DOHH2 (cell line): ENCODE measurements around the gene PARD6B.
"Not testable (repeated sequence)": the region's sequence is repeated elsewhere in the genome, so short reads cannot be mapped to it uniquely, and the experiment has no call there.

ENCODE experiments used
- H3F3A ChIP-seq: fragments of 200-600 bp; sonication (generic), shearing (Covaris generic); 2 replicates; pipeline ENCODE4 v1.6.0; 2016; ENCODE audit warnings: antibody characterized with exemption, mild to moderate bottlenecking; ENCODE audit not compliant: control insufficient read depth, insufficient read depth
- H3K27ac ChIP-seq: fragments of 200-600 bp; sonication (generic); 2 replicates; pipeline ENCODE4 v1.5.1; 2014; ENCODE audit warnings: low read depth, mild to moderate bottlenecking, low read length, moderate library complexity
- H3K27me3 ChIP-seq: fragments of 200-600 bp; sonication (generic); 2 replicates; pipeline ENCODE4 v1.6.1; 2014; ENCODE audit warnings: mild to moderate bottlenecking, low read length, mixed read lengths; ENCODE audit not compliant: control insufficient read depth
- H3K36me3 ChIP-seq: fragments of 200-600 bp; sonication (generic); 2 replicates; pipeline ENCODE4 v1.6.1; 2014; ENCODE audit warnings: mild to moderate bottlenecking, low read length, moderate library complexity, mixed read lengths; ENCODE audit not compliant: control insufficient read depth
- H3K4me1 ChIP-seq: fragments of 200-600 bp; sonication (generic); 2 replicates; pipeline ENCODE4 v1.6.1; 2014; ENCODE audit warnings: mild to moderate bottlenecking, low read length, mixed read lengths; ENCODE audit not compliant: control insufficient read depth
- H3K4me2 ChIP-seq: fragments of 200-600 bp; sonication (generic); 2 replicates; pipeline ENCODE4 v1.6.0; 2014; ENCODE audit warnings: mild to moderate bottlenecking, low read length, moderate library complexity
- H3K4me3 ChIP-seq: fragments of 200-600 bp; sonication (generic); 2 replicates; pipeline ENCODE4 v1.5.1; 2014; ENCODE audit warnings: mild to moderate bottlenecking, low read length, mixed read lengths
- H3K79me2 ChIP-seq: fragments of 200-600 bp; sonication (generic); 2 replicates; pipeline ENCODE4 v1.6.1; 2014; ENCODE audit warnings: mild to moderate bottlenecking, low read length, mixed read lengths; ENCODE audit not compliant: control insufficient read depth
- H3K9me2 ChIP-seq: fragments of 200-600 bp; sonication (generic); replicated peaks from 2 replicates; pipeline ENCODE4 v1.6.1; 2014; ENCODE audit warnings: mild to moderate bottlenecking, low read length, mixed read lengths; ENCODE audit not compliant: control insufficient read depth
- H3K9me3 ChIP-seq: fragments of 200-600 bp; sonication (generic); 2 replicates; pipeline ENCODE4 v1.6.1; 2014; ENCODE audit warnings: antibody characterized with exemption, low read length, mixed read lengths; ENCODE audit not compliant: control insufficient read depth, insufficient read depth
- H4K20me1 ChIP-seq: fragments of 200-600 bp; sonication (generic); 2 replicates; pipeline ENCODE4 v1.6.0; 2014; ENCODE audit warnings: low read depth, mild to moderate bottlenecking, antibody characterized with exemption, low read length, moderate library complexity; ENCODE audit not compliant: control insufficient read depth, insufficient read depth
- CTCF ChIP-seq: fragments of 200-600 bp; sonication (generic); IDR thresholded peaks from one replicate; pipeline ENCODE4 v1.5.1; 2014; ENCODE audit warnings: antibody characterized with exemption, mild to moderate bottlenecking, low read depth, low read length; ENCODE audit not compliant: poor library complexity, severe bottlenecking
- EZH2phosphoT487 ChIP-seq: fragments of 200-600 bp; sonication (generic); IDR thresholded peaks from 2 replicates; pipeline ENCODE4 v1.6.1; 2017; ENCODE audit warnings: borderline replicate concordance, mild to moderate bottlenecking, antibody characterized with exemption, low read length, moderate library complexity, mixed read lengths

PARD6B gene

GRCh38 chr20:50759678-50760077 is 28.3 kb downstream of the PARD6B start:
- Histone ChIP-seq H3K79me2 (peaks cover 27% of the 10 kb centered on the region; the same call in 1 of the 2 replicates), H3K9me2 (no peaks in the 10 kb centered on the region), H4K20me1 (no peaks in the 10 kb centered on the region), H3F3A (no peaks in the 10 kb centered on the region), H3K4me3 (no peak overlapping the region), H3K36me3 (no peaks in the 10 kb centered on the region), H3K4me2 (no peak overlapping the region), H3K9me3 (no peaks in the 10 kb centered on the region), H3K27me3 (no peaks in the 10 kb centered on the region), H3K4me1 (no peaks in the 10 kb centered on the region), H3K27ac (no peak overlapping the region)
- TF ChIP-seq EZH2phosphoT487 (no peak), CTCF (no peak)

GRCh38 chr20:50762045-50762422 is 30.7 kb downstream of the PARD6B start:
- TF ChIP-seq EZH2phosphoT487 (no peak), CTCF (no peak)
- Histone ChIP-seq H3K4me2 (no peak overlapping the region), H3K9me3 (no peaks in the 10 kb centered on the region), H3K79me2 (peaks cover 27% of the 10 kb centered on the region; the same call in 1 of the 2 replicates), H3K27me3 (peaks cover 2% of the 10 kb centered on the region; the same call in 1 of the 2 replicates), H3F3A (no peaks in the 10 kb centered on the region), H3K9me2 (no peaks in the 10 kb centered on the region), H3K4me3 (no peak overlapping the region), H3K36me3 (no peaks in the 10 kb centered on the region), H4K20me1 (no peaks in the 10 kb centered on the region), H3K4me1 (no peaks in the 10 kb centered on the region), H3K27ac (no peak overlapping the region)

- Histone ChIP-seq H3K79me2 (peaks cover 27% of the 10 kb centered on the region; the same call in 1 of the 2 replicates), H3K4me1 (no peaks in the 10 kb centered on the region), H3K4me2 (no peak overlapping the region), H3K36me3 (no peaks in the 10 kb centered on the region), H3K27ac (no peak overlapping the region), H3K27me3 (peaks cover 2% of the 10 kb centered on the region; the same call in 1 of the 2 replicates), H3K4me3 (no peak overlapping the region), H3F3A (no peaks in the 10 kb centered on the region), H3K9me3 (no peaks in the 10 kb centered on the region), H4K20me1 (no peaks in the 10 kb centered on the region), H3K9me2 (no peaks in the 10 kb centered on the region)
- no peak for TF ChIP-seq EZH2phosphoT487
- TF ChIP-seq CTCF = no peak
Measured at GRCh38 chr20:50762435-50763220, 31.2 kb downstream of the PARD6B start.

- not testable (repeated sequence) for H3K9me3 ChIP-seq, H3K36me3 ChIP-seq, H3K4me1 ChIP-seq, H3K4me3 ChIP-seq, H3F3A ChIP-seq, H3K27ac ChIP-seq, H3K9me2 ChIP-seq, H3K27me3 ChIP-seq, H3K4me2 ChIP-seq, H4K20me1 ChIP-seq
- peaks cover 27% of the 10 kb centered on the region; the same call in 1 of the 2 replicates for H3K79me2 ChIP-seq
Measured at GRCh38 chr20:50763550-50764458, 32.4 kb downstream of the PARD6B start.

GRCh38 chr20:50765251-50765650 is 33.9 kb downstream of the PARD6B start:
- peaks cover 27% of the 10 kb centered on the region; the same call in 1 of the 2 replicates for H3K79me2 ChIP-seq
- H3K4me2 ChIP-seq, H3K4me1 ChIP-seq, H3K9me2 ChIP-seq, H3K4me3 ChIP-seq, H4K20me1 ChIP-seq, H3K9me3 ChIP-seq, H3F3A ChIP-seq, H3K27ac ChIP-seq, H3K36me3 ChIP-seq, H3K27me3 ChIP-seq: not testable (repeated sequence)
